GM19240 (cell line): ENCODE data around the gene CDC20B.
"Not testable (repeated sequence)": the region's sequence is repeated elsewhere in the genome, so short reads cannot be mapped to it uniquely, and the experiment has no call there.

Experiments used
- DNase-seq: peaks from one replicate; pipeline ENCODE4 v3.0.0; 2011; ENCODE audit warnings: low spot score; ENCODE audit not compliant: insufficient read length

The CDC20B gene

GRCh38 chr5:55104036-55104772, 68.8 kb downstream of the CDC20B start:
- DNase-seq = no peak

- no peak for DNase-seq
Observed at GRCh38 chr5:55102348-55102747, 70.6 kb downstream of the CDC20B start, which contains the start of gene GZMA. Gene GZMA (plus strand): TSS chr5:55102646. CDS start chr5:55102683, 37 bp downstream.

- DNase-seq = no peak
Observed at GRCh38 chr5:55101556-55102276, 71.3 kb downstream of the CDC20B start.

- not testable (repeated sequence) for DNase-seq
Observed at GRCh38 chr5:55101148-55101547, 71.8 kb downstream of the CDC20B start.

GRCh38 chr5:55096861-55097260, 76.1 kb downstream of the CDC20B start:
- no peak for DNase-seq

GRCh38 chr5:55096182-55096581, 76.8 kb downstream of the CDC20B start:
- no peak for DNase-seq

GRCh38 chr5:55091011-55091410, 82.0 kb downstream of the CDC20B start:
- DNase-seq = not testable (repeated sequence)

- DNase-seq = not testable (repeated sequence)
Observed at GRCh38 chr5:55089301-55089700, 83.7 kb downstream of the CDC20B start.

- DNase-seq = no peak
Observed at GRCh38 chr5:55081541-55081940, 91.4 kb downstream of the CDC20B start.

- DNase-seq = no peak
Observed at GRCh38 chr5:55073211-55073610, 99.8 kb downstream of the CDC20B start.

GRCh38 chr5:55072666-55073065, 100.3 kb downstream of the CDC20B start:
- no peak for DNase-seq

GRCh38 chr5:55071413-55071812, 101.6 kb downstream of the CDC20B start:
- DNase-seq = no peak

- DNase-seq = no peak
Observed at GRCh38 chr5:55070968-55071367, 102.0 kb downstream of the CDC20B start.

GRCh38 chr5:55066277-55066676, 106.7 kb downstream of the CDC20B start:
- no peak for DNase-seq

- DNase-seq = no peak
Observed at GRCh38 chr5:55064523-55064922, 108.5 kb downstream of the CDC20B start.

- DNase-seq = no peak
Observed at GRCh38 chr5:55063899-55064298, 109.1 kb downstream of the CDC20B start.

GRCh38 chr5:55063220-55063863, 109.6 kb downstream of the CDC20B start:
- DNase-seq = no peak
